Fibroblast of pulmonary artery (primary cell): ENCODE results near the gene ATF6B.

ENCODE experiments used
- DNase-seq: peaks from one replicate; pipeline ENCODE4 v3.0.0-alpha.2; 2010; ENCODE audit warnings: low read depth
- H3K4me3 ChIP-seq: replicated peaks from 2 replicates; pipeline ENCODE4 v1.5.1; 2011; ENCODE audit warnings: low read depth, mild to moderate bottlenecking, control low read depth, low read length, moderate library complexity
- TF ChIP-seq, protein P1 (sequence below): IDR thresholded peaks from 2 replicates; pipeline ENCODE4 v1.5.1; 2011; ENCODE audit warnings: mild to moderate bottlenecking, control low read depth, low read length, inconsistent platforms; ENCODE audit errors: missing control alignments

Gene ATF6B

DNA sequence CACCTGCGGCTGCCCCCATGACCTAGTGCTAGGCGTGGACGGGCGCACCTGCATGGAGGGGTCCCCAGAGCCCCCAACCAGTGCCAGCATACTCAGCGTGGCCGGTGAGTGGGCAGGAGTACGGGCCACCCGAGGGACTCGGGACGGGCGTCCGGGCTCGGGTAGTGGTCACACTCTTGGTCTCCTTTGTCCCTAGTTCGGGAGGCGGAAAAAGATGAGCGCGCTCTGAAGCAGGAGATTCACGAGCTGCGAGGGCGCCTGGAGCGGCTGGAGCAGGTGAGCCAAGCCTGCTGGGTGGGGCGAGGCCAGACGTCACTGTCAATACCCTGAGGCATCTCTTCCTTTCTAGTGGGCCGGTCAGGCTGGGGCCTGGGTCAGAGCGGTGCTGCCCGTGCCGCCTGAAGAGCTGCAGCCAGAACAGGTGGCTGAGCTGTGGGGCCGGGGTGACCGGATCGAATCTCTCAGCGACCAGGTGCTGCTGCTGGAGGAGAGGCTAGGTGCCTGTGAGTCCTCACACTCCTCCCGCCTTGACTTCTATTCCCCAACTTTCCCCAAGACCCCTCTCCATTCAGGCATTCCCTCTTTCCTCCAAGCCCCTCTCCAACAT is 39.2 kb upstream of the ATF6B start:
- no peak for DNase-seq
- no peak overlapping the region for H3K4me3 ChIP-seq
- TF ChIP-seq, protein P1, sequence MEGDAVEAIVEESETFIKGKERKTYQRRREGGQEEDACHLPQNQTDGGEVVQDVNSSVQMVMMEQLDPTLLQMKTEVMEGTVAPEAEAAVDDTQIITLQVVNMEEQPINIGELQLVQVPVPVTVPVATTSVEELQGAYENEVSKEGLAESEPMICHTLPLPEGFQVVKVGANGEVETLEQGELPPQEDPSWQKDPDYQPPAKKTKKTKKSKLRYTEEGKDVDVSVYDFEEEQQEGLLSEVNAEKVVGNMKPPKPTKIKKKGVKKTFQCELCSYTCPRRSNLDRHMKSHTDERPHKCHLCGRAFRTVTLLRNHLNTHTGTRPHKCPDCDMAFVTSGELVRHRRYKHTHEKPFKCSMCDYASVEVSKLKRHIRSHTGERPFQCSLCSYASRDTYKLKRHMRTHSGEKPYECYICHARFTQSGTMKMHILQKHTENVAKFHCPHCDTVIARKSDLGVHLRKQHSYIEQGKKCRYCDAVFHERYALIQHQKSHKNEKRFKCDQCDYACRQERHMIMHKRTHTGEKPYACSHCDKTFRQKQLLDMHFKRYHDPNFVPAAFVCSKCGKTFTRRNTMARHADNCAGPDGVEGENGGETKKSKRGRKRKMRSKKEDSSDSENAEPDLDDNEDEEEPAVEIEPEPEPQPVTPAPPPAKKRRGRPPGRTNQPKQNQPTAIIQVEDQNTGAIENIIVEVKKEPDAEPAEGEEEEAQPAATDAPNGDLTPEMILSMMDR = no peak

- no peak overlapping the region for H3K4me3 ChIP-seq
- DNase-seq = no peak
- TF ChIP-seq, protein P1 = no peak
Measured at GRCh38 chr6:32166411-32167061, 38.5 kb upstream of the ATF6B start.

DNA sequence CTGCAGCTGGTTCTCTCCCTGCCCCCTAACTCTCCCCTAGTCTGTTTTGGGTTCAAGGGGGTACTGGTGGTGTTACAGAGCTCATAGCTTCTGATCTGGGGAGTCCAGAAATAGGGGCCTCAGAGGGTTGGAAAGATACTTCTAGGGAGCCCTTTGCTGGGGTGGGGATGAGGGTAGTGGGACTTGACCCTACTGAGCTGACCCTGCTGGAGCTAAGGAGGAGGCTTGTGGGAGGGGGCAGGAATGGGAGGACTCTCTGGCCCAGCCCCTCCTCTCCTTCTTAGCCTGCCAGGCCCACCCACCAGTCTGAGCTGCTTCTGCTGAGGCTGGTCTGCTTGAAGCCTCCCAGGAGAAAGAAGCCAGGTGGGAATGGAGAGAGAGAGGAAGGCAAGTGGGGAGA is 36.2 kb upstream of the ATF6B start, which contains the start of gene EGFL8:
Gene EGFL8, plus strand, starts transcription at position 301 of the 400 bp plus-strand sequence. CDS start 1,571 bp downstream, outside the sequence.
- H3K4me3 ChIP-seq = no peak within 1 kb of the TSS
- TF ChIP-seq, protein P1 = no peak
- no peak for DNase-seq

GRCh38 chr6:32163559-32164258 is 35.7 kb upstream of the ATF6B start:
- no peak for DNase-seq
- no peak overlapping the region for H3K4me3 ChIP-seq
- TF ChIP-seq, protein P1 = no peak

- TF ChIP-seq, protein P1 = no peak
- no peak overlapping the region for H3K4me3 ChIP-seq
- DNase-seq = no peak
Measured at GRCh38 chr6:32158052-32158451, 30.0 kb upstream of the ATF6B start.

- no peak overlapping the region for H3K4me3 ChIP-seq
- no peak for DNase-seq
- TF ChIP-seq, protein P1 = no peak
Measured at GRCh38 chr6:32156891-32157290, 28.8 kb upstream of the ATF6B start.
